HepG2 (cell line): ENCODE results near the gene FARSB. TPM values are rescaled to one million over a fixed set of nuclear protein-coding genes. Genes with fewer than 3 reads are reported as not detected.

Experiments used
- IRF1 ChIP-seq: sonication (generic); formaldehyde crosslinking; IDR thresholded peaks from 2 replicates; pipeline ENCODE4 v1.4.0; 2020; ENCODE audit warnings: low read depth, mild to moderate bottlenecking, missing genetic modification reagents
- KIAA2018 ChIP-seq: sonication (generic); formaldehyde crosslinking; IDR thresholded peaks from 2 replicates; pipeline ENCODE4 v1.5.0; 2020; ENCODE audit warnings: mild to moderate bottlenecking, missing genetic modification reagents, borderline replicate concordance
- REPIN1 ChIP-seq: sonication (generic); formaldehyde crosslinking; IDR thresholded peaks from 2 replicates; pipeline ENCODE4 v1.8.0; 2022; ENCODE audit warnings: missing genetic modification reagents, low read depth, mild to moderate bottlenecking, borderline replicate concordance
- ZNF17 ChIP-seq: sonication (generic); formaldehyde crosslinking; IDR thresholded peaks from 2 replicates; pipeline ENCODE4 v1.5.0; 2020; ENCODE audit warnings: mild to moderate bottlenecking, missing genetic modification reagents
- ZNF598 ChIP-seq: sonication (generic); formaldehyde crosslinking; IDR thresholded peaks from 2 replicates; pipeline ENCODE4 v1.5.1; 2020; ENCODE audit warnings: mild to moderate bottlenecking, missing genetic modification reagents, borderline replicate concordance
- ZNF792 ChIP-seq: IDR thresholded peaks from 2 replicates; pipeline ENCODE4 v1.6.1; 2016
- polyA plus RNA-seq, 8 experiments: library from polyadenylated mRNA; depleted of rRNA in 3 of 8; stranded (reverse) in 7 of 8; unstranded in 1 of 8; fragments of >200 nt; fragmentation: Illumina TruSeq in 4 of 8; extraction: Trizol in 4 of 8; gene quantifications; 2 replicates each; pipeline versions ENCODE4 v1.2.1 to v1.2.3, GENCODE V29; 2011 to 2016; ENCODE audit warnings: low read depth in 4 of 8, missing spikeins in 1 of 8, mixed read lengths in 1 of 8; ENCODE audit not compliant: insufficient read depth in 1 of 8
- total RNA-seq, 5 experiments: library from RNA; depleted of rRNA; stranded (reverse); fragments of >200 nt; fragmentation: Illumina TruSeq; extraction: Trizol; gene quantifications; 2 replicates each; pipeline ENCODE4 v1.2.3, GENCODE V29; 2016; ENCODE audit warnings: low read depth in 1 of 5
- TF ChIP-seq, protein P1 (sequence below): sonication (generic); formaldehyde crosslinking; IDR thresholded peaks from 2 replicates; pipeline ENCODE4 v1.8.1; 2022; ENCODE audit warnings: mild to moderate bottlenecking, missing genetic modification reagents
- TF ChIP-seq, protein P2 (sequence below): sonication (generic); formaldehyde crosslinking; IDR thresholded peaks from 2 replicates; pipeline ENCODE4 v1.4.0; 2020; ENCODE audit warnings: mild to moderate bottlenecking, missing genetic modification reagents

The FARSB gene
- total and polyA plus RNA-seq, 2 of the 13 experiments (the other 11 are each of a cell fraction or from before 2014, with no cell fraction given), result 23.3 to 45.9 TPM

DNA sequence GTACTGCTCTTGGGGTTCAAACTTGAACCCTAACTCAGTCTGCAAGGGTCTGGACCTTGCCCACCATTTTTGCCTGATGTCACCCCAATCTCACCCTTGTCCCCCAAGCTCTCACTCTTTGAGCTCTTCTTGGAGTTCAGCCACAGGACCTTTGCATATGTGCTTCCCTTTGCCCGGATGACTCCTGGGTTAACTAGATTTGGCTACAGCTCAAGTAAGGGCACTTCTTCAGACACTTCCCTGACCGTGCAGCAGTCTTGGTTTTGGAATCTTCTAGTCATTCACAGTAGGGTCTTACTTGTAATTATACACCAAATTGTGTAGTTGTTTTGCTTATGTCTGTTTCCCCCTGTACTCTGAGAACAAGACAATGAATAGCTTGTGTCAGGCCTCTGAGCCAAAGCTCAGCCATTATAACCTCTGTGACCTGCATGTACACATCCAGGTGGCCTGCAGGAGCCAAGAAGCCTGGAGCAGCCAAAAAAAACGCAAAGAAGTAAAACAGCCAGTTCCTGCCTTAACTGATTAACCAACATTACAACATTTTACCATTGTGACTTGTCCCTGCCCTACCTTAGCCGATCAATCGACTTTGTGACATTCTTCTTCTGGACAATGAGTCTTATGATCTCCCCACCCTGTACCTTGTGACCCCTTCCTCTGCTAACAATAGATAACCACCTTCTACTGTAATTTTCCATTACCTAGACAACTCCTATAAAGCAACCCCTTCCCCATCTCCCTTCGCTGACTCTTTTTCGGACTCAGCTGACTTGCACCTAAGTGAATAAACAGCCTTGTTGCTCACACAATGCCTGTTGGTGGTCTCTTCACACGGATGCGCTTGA lies 14.5 kb upstream of the FARSB start (continued):
- no peak for TF ChIP-seq KIAA2018 (CRISPR knock-in tag)
- no peak; the same call in 1 of the 2 replicates for TF ChIP-seq ZNF598 (CRISPR knock-in tag)
- no peak for TF ChIP-seq IRF1 (CRISPR knock-in tag)
- TF ChIP-seq, protein P1, sequence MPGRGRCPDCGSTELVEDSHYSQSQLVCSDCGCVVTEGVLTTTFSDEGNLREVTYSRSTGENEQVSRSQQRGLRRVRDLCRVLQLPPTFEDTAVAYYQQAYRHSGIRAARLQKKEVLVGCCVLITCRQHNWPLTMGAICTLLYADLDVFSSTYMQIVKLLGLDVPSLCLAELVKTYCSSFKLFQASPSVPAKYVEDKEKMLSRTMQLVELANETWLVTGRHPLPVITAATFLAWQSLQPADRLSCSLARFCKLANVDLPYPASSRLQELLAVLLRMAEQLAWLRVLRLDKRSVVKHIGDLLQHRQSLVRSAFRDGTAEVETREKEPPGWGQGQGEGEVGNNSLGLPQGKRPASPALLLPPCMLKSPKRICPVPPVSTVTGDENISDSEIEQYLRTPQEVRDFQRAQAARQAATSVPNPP, result no peak
- no peak; the same call in 1 of the 2 replicates for TF ChIP-seq ZNF792 (CRISPR knock-in tag)
- TF ChIP-seq, protein P2, sequence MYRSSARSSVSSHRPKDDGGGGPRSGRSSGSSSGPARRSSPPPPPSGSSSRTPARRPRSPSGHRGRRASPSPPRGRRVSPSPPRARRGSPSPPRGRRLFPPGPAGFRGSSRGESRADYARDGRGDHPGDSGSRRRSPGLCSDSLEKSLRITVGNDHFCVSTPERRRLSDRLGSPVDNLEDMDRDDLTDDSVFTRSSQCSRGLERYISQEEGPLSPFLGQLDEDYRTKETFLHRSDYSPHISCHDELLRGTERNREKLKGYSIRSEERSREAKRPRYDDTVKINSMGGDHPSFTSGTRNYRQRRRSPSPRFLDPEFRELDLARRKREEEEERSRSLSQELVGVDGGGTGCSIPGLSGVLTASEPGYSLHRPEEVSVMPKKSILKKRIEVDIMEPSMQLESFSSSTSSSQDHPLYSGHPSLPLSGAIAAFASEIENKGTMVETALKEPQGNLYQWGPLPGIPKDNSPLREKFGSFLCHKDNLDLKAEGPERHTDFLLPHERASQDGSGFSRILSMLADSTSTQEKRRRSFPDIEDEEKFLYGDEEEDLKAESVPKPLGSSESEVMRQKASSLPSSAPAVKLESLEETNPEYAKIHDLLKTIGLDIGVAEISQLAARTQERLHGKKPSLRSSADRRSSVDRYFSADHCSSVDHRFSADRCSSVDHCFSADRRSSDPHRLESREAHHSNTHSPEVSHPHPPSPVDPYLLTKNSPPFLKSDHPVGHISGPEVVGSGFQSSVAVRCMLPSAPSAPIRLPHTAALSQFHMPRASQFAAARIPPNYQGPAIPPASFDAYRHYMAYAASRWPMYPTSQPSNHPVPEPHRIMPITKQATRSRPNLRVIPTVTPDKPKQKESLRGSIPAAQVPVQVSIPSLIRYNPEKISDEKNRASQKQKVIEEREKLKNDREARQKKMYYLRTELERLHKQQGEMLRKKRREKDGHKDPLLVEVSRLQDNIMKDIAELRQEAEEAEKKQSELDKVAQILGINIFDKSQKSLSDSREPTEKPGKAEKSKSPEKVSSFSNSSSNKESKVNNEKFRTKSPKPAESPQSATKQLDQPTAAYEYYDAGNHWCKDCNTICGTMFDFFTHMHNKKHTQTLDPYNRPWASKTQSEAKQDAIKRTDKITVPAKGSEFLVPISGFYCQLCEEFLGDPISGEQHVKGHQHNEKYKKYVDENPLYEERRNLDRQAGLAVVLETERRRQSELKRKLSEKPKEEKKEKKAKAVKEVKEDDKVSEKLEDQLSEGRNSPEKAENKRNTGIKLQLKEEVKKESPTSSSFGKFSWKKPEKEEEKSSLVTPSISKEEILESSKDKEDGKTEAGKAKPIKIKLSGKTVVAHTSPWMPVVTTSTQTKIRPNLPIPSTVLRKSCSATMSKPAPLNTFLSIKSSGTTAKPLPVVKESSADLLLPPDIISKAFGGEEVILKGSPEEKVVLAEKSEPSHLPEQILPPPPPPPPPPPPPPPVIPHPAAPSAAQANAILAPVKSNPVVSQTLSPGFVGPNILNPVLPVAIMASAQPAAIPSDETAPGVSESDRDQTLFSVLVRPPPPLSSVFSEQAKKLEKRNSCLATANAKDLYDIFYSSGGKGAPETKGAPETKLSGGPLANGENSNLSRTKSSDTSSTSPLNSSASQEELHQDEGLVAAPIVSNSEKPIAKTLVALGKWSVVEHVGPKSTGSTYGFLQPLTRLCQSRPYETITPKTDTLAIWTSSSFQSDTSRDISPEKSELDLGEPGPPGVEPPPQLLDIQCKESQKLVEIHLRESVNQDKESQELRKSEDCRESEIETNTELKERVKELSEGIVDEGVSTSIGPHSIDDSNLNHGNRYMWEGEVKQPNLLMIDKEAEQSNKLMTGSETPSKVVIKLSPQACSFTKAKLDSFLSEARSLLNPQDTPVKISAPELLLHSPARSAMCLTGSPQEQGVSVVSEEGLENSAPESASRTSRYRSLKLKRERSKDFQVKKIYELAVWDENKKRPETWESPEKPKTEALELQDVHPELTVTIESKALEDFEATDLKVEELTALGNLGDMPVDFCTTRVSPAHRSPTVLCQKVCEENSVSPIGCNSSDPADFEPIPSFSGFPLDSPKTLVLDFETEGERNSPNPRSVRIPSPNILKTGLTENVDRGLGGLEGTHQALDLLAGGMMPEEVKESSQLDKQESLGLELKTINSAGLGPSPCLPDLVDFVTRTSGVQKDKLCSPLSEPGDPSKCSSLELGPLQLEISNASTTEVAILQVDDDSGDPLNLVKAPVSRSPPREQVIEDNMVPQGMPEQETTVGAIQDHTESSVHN (CRISPR knock-in tag), result no peak
- 0 out of 2 replicates have a peak, but pooled peaks have one; percentile 33 for TF ChIP-seq REPIN1 (CRISPR knock-in tag)
- TF ChIP-seq ZNF17 (CRISPR knock-in tag), result 0 out of 2 replicates have a peak, but pooled peaks have one; percentile 44
